Mammary epithelial cell (primary cell): Measurements from ENCODE around the gene ARHGAP15.

Experiments
- EZH2 ChIP-seq: IDR thresholded peaks from 2 replicates; pipeline ENCODE4 v1.6.1; 2012; ENCODE audit warnings: low read length, inconsistent platforms, borderline replicate concordance
- TF ChIP-seq, protein P1 (sequence below), 2 donors: IDR thresholded peaks in 1 of 2; conservative IDR thresholded peaks in 1 of 2; 2 replicates each; pipeline ENCODE4 v1.5.1; 2011 to 2012; ENCODE audit warnings: inconsistent platforms in 2 of 2, low read length in 2 of 2, mild to moderate bottlenecking in 2 of 2, control low read depth in 1 of 2, low read depth in 1 of 2; ENCODE audit not compliant: insufficient read depth in 1 of 2; ENCODE audit errors: extremely low read depth in 1 of 2

GRCh38 chr2:143553261-143553660, 424.0 kb downstream of the ARHGAP15 start:
- TF ChIP-seq, protein P1, sequence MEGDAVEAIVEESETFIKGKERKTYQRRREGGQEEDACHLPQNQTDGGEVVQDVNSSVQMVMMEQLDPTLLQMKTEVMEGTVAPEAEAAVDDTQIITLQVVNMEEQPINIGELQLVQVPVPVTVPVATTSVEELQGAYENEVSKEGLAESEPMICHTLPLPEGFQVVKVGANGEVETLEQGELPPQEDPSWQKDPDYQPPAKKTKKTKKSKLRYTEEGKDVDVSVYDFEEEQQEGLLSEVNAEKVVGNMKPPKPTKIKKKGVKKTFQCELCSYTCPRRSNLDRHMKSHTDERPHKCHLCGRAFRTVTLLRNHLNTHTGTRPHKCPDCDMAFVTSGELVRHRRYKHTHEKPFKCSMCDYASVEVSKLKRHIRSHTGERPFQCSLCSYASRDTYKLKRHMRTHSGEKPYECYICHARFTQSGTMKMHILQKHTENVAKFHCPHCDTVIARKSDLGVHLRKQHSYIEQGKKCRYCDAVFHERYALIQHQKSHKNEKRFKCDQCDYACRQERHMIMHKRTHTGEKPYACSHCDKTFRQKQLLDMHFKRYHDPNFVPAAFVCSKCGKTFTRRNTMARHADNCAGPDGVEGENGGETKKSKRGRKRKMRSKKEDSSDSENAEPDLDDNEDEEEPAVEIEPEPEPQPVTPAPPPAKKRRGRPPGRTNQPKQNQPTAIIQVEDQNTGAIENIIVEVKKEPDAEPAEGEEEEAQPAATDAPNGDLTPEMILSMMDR (conservative IDR thresholded peaks at IDR 0.05 in 1 of 2, IDR thresholded peaks at IDR 0.05 in 1 of 2; ENCODE audit: extremely low read depth in 1 of 2, insufficient read depth in 1 of 2, low read depth in 1 of 2, low read length in 2 of 2) = no peak
- no peak for TF ChIP-seq EZH2
